Breast epithelium (tissue), 4 donors: Measurements from ENCODE around the gene CINP. TPM values are rescaled to one million over a fixed set of nuclear protein-coding genes. Genes with fewer than 3 reads are reported as not detected.

Source experiments
- DNase-seq, 2 donors: peaks; one replicate each; pipeline ENCODE4 v3.0.0-alpha.2; 2019; ENCODE audit warnings: low spot score in 2 of 2
- H3K27ac ChIP-seq, 2 donors: fragments of 200-600 bp; sonication (generic) in 1 of 2; one replicate each; pipeline ENCODE4 v1.5.1; 2016 to 2019; ENCODE audit warnings: mild to moderate bottlenecking in 1 of 2
- H3K27me3 ChIP-seq, 2 donors: fragments of 200-600 bp; sonication (generic) in 1 of 2; one replicate each; pipeline versions ENCODE4 v1.5.1 to v1.6.0; 2017 to 2019; ENCODE audit warnings: control low read depth in 1 of 2, mild to moderate bottlenecking in 1 of 2
- H3K36me3 ChIP-seq: fragments of 200-600 bp; one replicate; pipeline ENCODE4 v1.5.1; 2019
- H3K4me1 ChIP-seq, 2 donors: fragments of 200-600 bp; sonication (generic); one replicate each; pipeline ENCODE4 v1.5.1; 2016 to 2019; ENCODE audit warnings: control low read depth in 1 of 2
- H3K4me3 ChIP-seq, 3 donors: fragments of 200-600 bp; sonication (generic); 1 replicate in 2 of 3; 2 replicates in 1 of 3; pipeline ENCODE4 v1.5.1; 2016 to 2019; ENCODE audit warnings: mild to moderate bottlenecking in 3 of 3, moderate library complexity in 2 of 3
- H3K9me3 ChIP-seq, 2 donors: fragments of 200-600 bp; sonication (generic) in 1 of 2; one replicate each; pipeline ENCODE4 v1.5.1; 2016 to 2019; ENCODE audit warnings: control low read depth in 1 of 2
- CTCF ChIP-seq, 3 donors: fragments of 450-650 bp; IDR thresholded peaks; one replicate each; pipeline ENCODE4 v1.5.1; 2016 to 2017; ENCODE audit warnings: antibody characterized with exemption in 3 of 3, mild to moderate bottlenecking in 3 of 3, moderate library complexity in 3 of 3
- POLR2A ChIP-seq: fragments of 450-650 bp; IDR thresholded peaks from one replicate; pipeline ENCODE4 v1.6.1; 2016; ENCODE audit warnings: antibody characterized with exemption, mild to moderate bottlenecking, moderate library complexity
- POLR2AphosphoS5 ChIP-seq, 3 donors: sonication (generic); formaldehyde crosslinking; IDR thresholded peaks; one replicate each; pipeline ENCODE4 v1.6.1; 2017; ENCODE audit warnings: antibody characterized with exemption in 3 of 3
- intact Hi-C: fragments of 100-400 bp; cut with DNase I; formaldehyde crosslinking; loops from one replicate; pipeline ENCODE4 v1.15.1; 2023; ENCODE audit warnings: low total_unique reads
- total RNA-seq, 3 donors: library from RNA; depleted of rRNA; stranded (reverse); fragments of >200 nt; gene quantifications; one replicate each; pipeline ENCODE4 v1.1.0, GENCODE V29; 2016

The CINP gene
- total RNA-seq, 3 donors from 2014 or later: 28.8 to 34.7 (median 33.4) TPM

- no peaks in the 10 kb centered on the region for H3K4me1 ChIP-seq
- H3K27me3 ChIP-seq: no peaks in the 10 kb centered on the region
- intact Hi-C loops: no loop called here
- no peak overlapping the region for H3K4me3 ChIP-seq
- no peaks in the 10 kb centered on the region for H3K36me3 ChIP-seq
- DNase-seq: no peak
- H3K27ac ChIP-seq: no peak overlapping the region
- no peak for TF ChIP-seq CTCF (IDR thresholded peaks at IDR 0.05)
- TF ChIP-seq POLR2AphosphoS5 (IDR thresholded peaks at IDR 0.05): no peak
- no peak for TF ChIP-seq POLR2A
- H3K9me3 ChIP-seq: no peaks in the 10 kb centered on the region
Observed at GRCh38 chr14:102348376-102348775, 14.3 kb downstream of the CINP start.

GRCh38 chr14:102346645-102347044 lies 16.0 kb downstream of the CINP start:
- H3K27ac ChIP-seq: no peak overlapping the region
- intact Hi-C loops: no loop called here
- no peaks in the 10 kb centered on the region for H3K4me1 ChIP-seq
- no peaks in the 10 kb centered on the region for H3K9me3 ChIP-seq
- no peak for TF ChIP-seq CTCF (IDR thresholded peaks at IDR 0.05)
- no peak for TF ChIP-seq POLR2A
- no peak for TF ChIP-seq POLR2AphosphoS5 (IDR thresholded peaks at IDR 0.05)
- DNase-seq: no peak
- no peak overlapping the region for H3K4me3 ChIP-seq
- no peaks in the 10 kb centered on the region for H3K36me3 ChIP-seq
- no peaks in the 10 kb centered on the region for H3K27me3 ChIP-seq

DNA sequence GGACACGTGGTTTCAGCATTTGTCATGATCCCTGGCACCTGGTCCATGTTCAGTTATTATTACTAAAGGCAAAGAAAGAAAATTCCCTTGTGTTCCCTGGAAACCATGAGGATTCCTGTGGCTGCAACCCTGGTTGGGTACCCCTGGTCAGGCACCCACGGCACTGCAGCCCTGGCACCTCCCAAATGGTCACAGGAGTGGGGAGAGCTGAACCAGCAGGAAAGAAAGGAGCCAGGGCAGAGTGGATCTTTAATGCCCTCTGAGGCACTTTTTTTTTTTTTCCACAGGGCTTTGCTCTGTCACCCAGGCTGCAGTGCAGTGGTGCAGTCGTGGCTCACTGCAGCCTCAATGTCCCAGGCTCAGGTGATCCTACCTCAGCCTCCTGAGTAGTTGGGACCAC lies 17.5 kb downstream of the CINP start:
- no peak overlapping the region for H3K27ac ChIP-seq
- intact Hi-C loops: no loop called here
- no peaks in the 10 kb centered on the region for H3K4me1 ChIP-seq
- no peak for DNase-seq
- no peak overlapping the region for H3K4me3 ChIP-seq
- H3K9me3 ChIP-seq: no peaks in the 10 kb centered on the region
- no peaks in the 10 kb centered on the region for H3K27me3 ChIP-seq
- H3K36me3 ChIP-seq: no peaks in the 10 kb centered on the region
- TF ChIP-seq CTCF (IDR thresholded peaks at IDR 0.05) (no peak), POLR2A (no peak), POLR2AphosphoS5 (IDR thresholded peaks at IDR 0.05) (no peak)

GRCh38 chr14:102344485-102344884 lies 18.2 kb downstream of the CINP start:
- no peak overlapping the region for H3K4me3 ChIP-seq
- no peak overlapping the region for H3K27ac ChIP-seq
- intact Hi-C loops: no loop called here
- H3K9me3 ChIP-seq: no peaks in the 10 kb centered on the region
- no peak for DNase-seq
- TF ChIP-seq CTCF (IDR thresholded peaks at IDR 0.05) (no peak), POLR2AphosphoS5 (IDR thresholded peaks at IDR 0.05) (no peak), POLR2A (no peak)
- no peaks in the 10 kb centered on the region for H3K4me1 ChIP-seq
- H3K27me3 ChIP-seq: no peaks in the 10 kb centered on the region
- no peaks in the 10 kb centered on the region for H3K36me3 ChIP-seq

GRCh38 chr14:102344084-102344483 lies 18.6 kb downstream of the CINP start:
- H3K27me3 ChIP-seq: no peaks in the 10 kb centered on the region
- intact Hi-C loops: no loop called here
- TF ChIP-seq CTCF (IDR thresholded peaks at IDR 0.05): no peak
- no peak for TF ChIP-seq POLR2A
- no peak for TF ChIP-seq POLR2AphosphoS5 (IDR thresholded peaks at IDR 0.05)
- H3K4me3 ChIP-seq: no peak overlapping the region
- no peaks in the 10 kb centered on the region for H3K4me1 ChIP-seq
- H3K27ac ChIP-seq: no peak overlapping the region
- no peaks in the 10 kb centered on the region for H3K36me3 ChIP-seq
- no peak for DNase-seq
- no peaks in the 10 kb centered on the region for H3K9me3 ChIP-seq
